HL-60/S4 treated with retinoic acid at 250 ng/mL for 4 days and 3 days (cell line): ENCODE data around the gene TBCK.

Experiments used
- in situ Hi-C: fragments of 300-500 bp; cut with MboI; formaldehyde crosslinking; loops from 2 replicates; pipeline ENCODE4 v1.7.0; 2022; ENCODE audit warnings: low sequenced_read_pairs

TBCK gene

GRCh38 chr4:105996845-105997244, 319.2 kb downstream of the TBCK start:
- in situ Hi-C loops: no loop called here

GRCh38 chr4:105994841-105995501, 321.0 kb downstream of the TBCK start:
- in situ Hi-C loops: no loop called here

GRCh38 chr4:105994061-105994460, 321.9 kb downstream of the TBCK start:
- in situ Hi-C loops: no loop called here

GRCh38 chr4:105992641-105993305, 323.2 kb downstream of the TBCK start:
- in situ Hi-C loops: no loop called here

GRCh38 chr4:105991726-105992125, 324.3 kb downstream of the TBCK start:
- in situ Hi-C loops: no loop called here
